SH-SY5Y (cell line): Measurements from ENCODE around the gene RAD21L1.

ENCODE experiments used
- GATA2 ChIP-seq: IDR thresholded peaks from 2 replicates; pipeline ENCODE4 v1.6.1; 2011; ENCODE audit warnings: mild to moderate bottlenecking, low read depth, low read length
- GATA3 ChIP-seq: IDR thresholded peaks from 2 replicates; pipeline ENCODE4 v1.6.1; 2011; ENCODE audit warnings: low read depth, mild to moderate bottlenecking, low read length, moderate library complexity

The RAD21L1 gene

GRCh38 chr20:1283522-1284510 lies 58.0 kb downstream of the RAD21L1 start:
- no peak for TF ChIP-seq GATA2
- TF ChIP-seq GATA3, result no peak

DNA sequence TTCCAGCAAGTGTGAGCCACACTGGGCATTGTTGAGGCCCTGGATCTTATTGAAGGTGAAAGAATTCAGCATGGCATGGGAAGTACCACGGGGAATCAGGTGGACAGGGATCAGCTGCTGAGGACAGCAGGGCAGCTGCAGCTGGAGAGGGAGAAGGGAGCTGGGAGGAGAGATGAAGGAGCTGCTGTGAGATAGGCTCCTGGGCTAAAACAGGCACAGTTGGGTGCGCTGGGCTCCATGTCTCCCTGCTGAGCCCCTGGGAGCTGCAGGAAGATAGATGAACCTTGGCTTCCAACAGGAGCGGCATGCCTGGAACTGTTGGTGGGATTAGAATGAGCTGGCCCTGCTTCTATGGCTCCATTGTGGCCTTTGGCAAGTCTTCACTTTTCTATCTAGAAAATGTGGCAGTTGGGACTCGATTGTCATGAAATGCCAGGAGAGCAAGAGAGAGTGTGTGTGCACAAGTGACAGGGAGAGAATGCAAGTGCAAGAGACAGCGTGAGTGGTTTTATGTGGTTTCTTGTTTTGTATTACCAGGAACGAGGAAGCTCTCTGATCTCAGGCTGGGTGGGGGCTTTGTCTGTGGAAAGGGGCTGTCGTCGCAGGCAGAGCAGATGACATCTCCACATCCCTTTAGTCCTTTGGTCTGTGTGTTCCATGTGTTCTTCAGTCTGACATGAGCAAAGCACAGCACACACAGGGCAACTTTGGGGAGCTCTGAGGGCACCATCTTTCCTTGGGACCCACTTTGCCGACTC lies 60.6 kb downstream of the RAD21L1 start:
- TF ChIP-seq GATA3 (no peak), GATA2 (no peak)

GRCh38 chr20:1287306-1287705 lies 61.5 kb downstream of the RAD21L1 start:
- no peak for TF ChIP-seq GATA2
- no peak for TF ChIP-seq GATA3

- TF ChIP-seq GATA2 (no peak), GATA3 (no peak)
These were observed 62.1 kb downstream of the RAD21L1 start for GRCh38 chr20:1287787-1288569.

- TF ChIP-seq GATA3, result no peak
- TF ChIP-seq GATA2, result no peak; the same call in 1 of the 2 replicates
These were observed 65.4 kb downstream of the RAD21L1 start for GRCh38 chr20:1291191-1291741.

DNA sequence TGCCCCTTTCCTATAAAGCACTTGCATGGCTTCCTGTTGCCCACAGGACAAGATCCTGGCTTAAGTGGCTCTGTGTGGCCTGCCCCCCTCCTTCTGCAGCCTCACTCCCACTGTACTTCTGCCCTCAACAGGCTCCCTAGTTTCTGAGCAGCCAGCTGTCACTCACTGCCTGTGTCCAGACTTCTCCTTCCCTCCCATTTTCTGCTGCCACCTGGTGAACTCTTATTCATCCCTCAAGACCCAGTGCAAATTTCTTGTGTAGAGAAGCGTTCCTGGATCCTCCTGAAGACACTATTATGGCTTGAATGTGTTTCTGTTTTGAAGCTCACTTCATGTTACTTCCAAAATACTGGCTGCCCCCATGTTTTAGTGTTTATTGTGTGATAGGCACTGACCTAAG lies 66.8 kb downstream of the RAD21L1 start:
- TF ChIP-seq GATA2 (no peak), GATA3 (no peak)

GRCh38 chr20:1293641-1294379 lies 68.0 kb downstream of the RAD21L1 start:
- TF ChIP-seq GATA2 (no peak), GATA3 (no peak)

- TF ChIP-seq GATA2, result no peak
- no peak for TF ChIP-seq GATA3
These were observed 68.7 kb downstream of the RAD21L1 start for GRCh38 chr20:1294497-1294896.

- TF ChIP-seq GATA3 (no peak), GATA2 (no peak)
These were observed 69.6 kb downstream of the RAD21L1 start for GRCh38 chr20:1295276-1295930.

DNA sequence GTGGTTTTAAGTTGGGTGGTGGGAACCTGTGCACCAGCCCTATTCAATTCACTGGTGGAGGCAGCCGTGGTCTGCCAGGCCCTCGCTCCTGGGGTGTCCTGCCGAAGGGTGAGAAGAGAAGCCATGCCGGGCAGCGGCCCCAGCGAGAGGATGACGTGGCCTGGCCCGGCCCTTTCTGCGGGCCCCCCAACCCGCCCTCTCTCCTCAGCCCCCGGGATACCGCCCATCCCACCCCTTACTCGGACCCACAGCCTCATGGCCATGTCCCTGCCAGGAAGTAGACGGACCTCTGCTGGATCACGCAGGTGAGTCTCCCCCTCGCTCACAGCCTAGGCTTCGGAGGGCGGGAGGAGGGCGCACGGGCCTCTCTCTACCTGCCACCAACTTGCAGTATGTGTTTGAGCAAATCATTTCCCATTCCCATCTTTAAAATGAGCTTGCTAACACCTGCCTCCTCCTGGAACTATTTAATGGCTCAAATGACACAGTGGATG lies 70.3 kb downstream of the RAD21L1 start:
- TF ChIP-seq GATA2 (no peak), GATA3 (no peak)

- TF ChIP-seq GATA3 (no peak), GATA2 (no peak)
These were observed 71.1 kb downstream of the RAD21L1 start for GRCh38 chr20:1296922-1297321.

- no peak for TF ChIP-seq GATA2
These were observed 71.6 kb downstream of the RAD21L1 start for GRCh38 chr20:1297486-1297885.
